WTC11 (cell line): ENCODE measurements around the gene RFX3. TPM values are rescaled to one million over a fixed set of nuclear protein-coding genes. Genes with fewer than 3 reads are reported as not detected.
A peak's percentile ranks its signal among the peaks of the same experiment; 100 is the strongest.

Source experiments
- ATAC-seq: fragments of 200-7000 bp; cut with Tn5 transposase; 2 replicates; pipeline ENCODE4 v1.10.0; 2021; ENCODE audit warnings: mild to moderate bottlenecking, moderate library complexity
- CTCF ChIA-PET: fragments of 300-600 bp; sonication (Branson Sonifier 250); formaldehyde crosslinking; loops from one replicate; lab custom pipeline; 2021; ENCODE audit warnings: antibody characterized with exemption; lab: Charles Lee
- POLR2A ChIA-PET: fragments of 350-600 bp; sonication (Branson Sonifier 250); formaldehyde crosslinking; loops from one replicate; lab custom pipeline; 2021; ENCODE audit warnings: antibody characterized with exemption; lab: Charles Lee
- DNase-seq: peaks from one replicate; pipeline ENCODE4 v3.0.0; 2021; ENCODE audit warnings: low spot score
- H3K27ac Mint-ChIP-seq: 2 replicates; pipeline ENCODE4 v1.8.0; 2021; ENCODE audit warnings: mixed read lengths
- H3K27me3 Mint-ChIP-seq: 2 replicates; pipeline ENCODE4 v1.8.0; 2021; ENCODE audit warnings: low read depth, mild to moderate bottlenecking, moderate library complexity, mixed read lengths
- H3K36me3 Mint-ChIP-seq: 2 replicates; pipeline ENCODE4 v1.8.0; 2021; ENCODE audit warnings: mixed read lengths
- H3K4me1 Mint-ChIP-seq: 2 replicates; pipeline ENCODE4 v1.8.0; 2022; ENCODE audit warnings: mixed read lengths
- H3K4me3 Mint-ChIP-seq: 2 replicates; pipeline ENCODE4 v1.8.0; 2021; ENCODE audit warnings: mild to moderate bottlenecking, moderate library complexity, mixed read lengths
- H3K9me3 Mint-ChIP-seq: 2 replicates; pipeline ENCODE4 v1.8.0; 2021; ENCODE audit warnings: mixed read lengths
- AFF4 ChIP-seq: sonication (generic); formaldehyde crosslinking; IDR thresholded peaks from 2 replicates; pipeline ENCODE4 v1.8.1; 2023; ENCODE audit warnings: mild to moderate bottlenecking, missing genetic modification reagents, borderline replicate concordance
- ATF1 ChIP-seq: sonication (generic); formaldehyde crosslinking; IDR thresholded peaks from 2 replicates; pipeline ENCODE4 v1.8.1; 2023; ENCODE audit warnings: mild to moderate bottlenecking, moderate library complexity, missing genetic modification reagents
- ATF2 ChIP-seq: sonication (generic); formaldehyde crosslinking; IDR thresholded peaks from 2 replicates; pipeline ENCODE4 v1.8.1; 2022; ENCODE audit warnings: low read depth, missing genetic modification reagents, borderline replicate concordance
- ATF6 ChIP-seq: sonication (generic); formaldehyde crosslinking; IDR thresholded peaks from 2 replicates; pipeline ENCODE4 v1.8.1; 2023; ENCODE audit warnings: mild to moderate bottlenecking, missing genetic modification reagents
- CTCF ChIP-seq: fragments of 200-600 bp; IDR thresholded peaks from 2 replicates; pipeline ENCODE4 v1.8.0; 2022; ENCODE audit warnings: antibody characterized with exemption
- FOXP1 ChIP-seq: sonication (generic); formaldehyde crosslinking; IDR thresholded peaks from 2 replicates; pipeline ENCODE4 v1.8.0; 2022; ENCODE audit warnings: missing genetic modification reagents, mild to moderate bottlenecking, moderate library complexity, borderline replicate concordance
- FOXP4 ChIP-seq: sonication (generic); formaldehyde crosslinking; IDR thresholded peaks from 2 replicates; pipeline ENCODE4 v1.8.0; 2022; ENCODE audit warnings: mild to moderate bottlenecking, missing genetic modification reagents
- GABPB1 ChIP-seq: sonication (generic); formaldehyde crosslinking; IDR thresholded peaks from 2 replicates; pipeline ENCODE4 v1.8.1; 2023; ENCODE audit warnings: mild to moderate bottlenecking, missing genetic modification reagents
- JUN ChIP-seq: sonication (generic); formaldehyde crosslinking; IDR thresholded peaks from 2 replicates; pipeline ENCODE4 v1.8.0; 2023; ENCODE audit warnings: mild to moderate bottlenecking, missing genetic modification reagents
- MXD4 ChIP-seq: fragments of 250-450 bp; sonication (Bioruptor Pico); IDR thresholded peaks from 2 replicates; pipeline ENCODE4 v1.8.0; 2021; ENCODE audit warnings: mild to moderate bottlenecking, moderate library complexity, borderline replicate concordance
- MYBL2 ChIP-seq: sonication (generic); formaldehyde crosslinking; IDR thresholded peaks from 2 replicates; pipeline ENCODE4 v1.8.1; 2023; ENCODE audit warnings: mild to moderate bottlenecking, moderate library complexity, missing genetic modification reagents
- SMAD4 ChIP-seq: sonication (generic); formaldehyde crosslinking; IDR thresholded peaks from 2 replicates; pipeline ENCODE4 v1.8.0; 2022; ENCODE audit warnings: mild to moderate bottlenecking, missing genetic modification reagents
- SOX15 ChIP-seq: fragments of 250-450 bp; sonication (Bioruptor Pico); IDR thresholded peaks from 2 replicates; pipeline ENCODE4 v1.9.0; 2021; ENCODE audit warnings: mild to moderate bottlenecking
- SP1 ChIP-seq: sonication (generic); formaldehyde crosslinking; conservative IDR thresholded peaks from 2 replicates; pipeline ENCODE4 v1.8.1; 2022; ENCODE audit warnings: missing genetic modification reagents
- TCF7 ChIP-seq: sonication (generic); formaldehyde crosslinking; IDR thresholded peaks from 2 replicates; pipeline ENCODE4 v1.8.0; 2022; ENCODE audit warnings: mild to moderate bottlenecking, low read depth, missing genetic modification reagents, moderate library complexity
- USF2 ChIP-seq: sonication (generic); formaldehyde crosslinking; IDR thresholded peaks from 2 replicates; pipeline ENCODE4 v1.8.1; 2023; ENCODE audit warnings: mild to moderate bottlenecking, missing genetic modification reagents, moderate library complexity
- ZNF232 ChIP-seq: sonication (generic); formaldehyde crosslinking; IDR thresholded peaks from 2 replicates; pipeline ENCODE4 v1.8.0; 2022; ENCODE audit warnings: mild to moderate bottlenecking, missing genetic modification reagents
- ZNF671 ChIP-seq: fragments of 250-450 bp; sonication (Bioruptor Pico); IDR thresholded peaks from 2 replicates; pipeline ENCODE4 v1.8.0; 2021; ENCODE audit warnings: mild to moderate bottlenecking
- total RNA-seq: library from RNA; stranded (reverse); gene quantifications from 3 replicates; pipeline ENCODE4 v1.2.3, GENCODE V29; 2021
- TF ChIP-seq, protein P1 (sequence below): fragments of 250-450 bp; sonication (Bioruptor Pico); IDR thresholded peaks from 2 replicates; pipeline ENCODE4 v2.1.2; 2022; ENCODE audit warnings: mild to moderate bottlenecking, moderate library complexity
- TF ChIP-seq, protein P2 (sequence below): sonication (generic); formaldehyde crosslinking; IDR thresholded peaks from 2 replicates; pipeline ENCODE4 v1.8.0; 2022; ENCODE audit warnings: mild to moderate bottlenecking, missing genetic modification reagents

The RFX3 gene
- total RNA-seq, 1 experiment from 2014 or later, result 13.7 TPM

DNA sequence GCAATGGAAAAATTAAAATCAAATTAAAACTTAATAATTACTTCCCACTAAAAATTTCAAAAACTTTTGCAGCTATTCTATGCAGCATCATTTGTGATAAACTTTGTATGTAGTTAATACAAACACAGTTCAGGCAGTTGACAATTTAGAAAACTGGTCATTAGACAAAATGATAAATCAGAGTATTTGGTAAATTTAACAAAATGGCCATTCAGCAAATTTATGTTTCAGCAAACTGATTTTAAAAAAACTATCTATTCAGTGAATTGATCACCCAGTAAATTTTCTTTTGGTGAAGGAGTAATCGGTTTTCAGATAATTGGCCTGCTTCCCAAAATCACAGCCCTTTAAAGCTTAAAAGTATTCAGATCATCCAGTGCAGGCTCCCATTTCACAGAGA is 116.3 kb downstream of the RFX3 start (continued):
- TF ChIP-seq AFF4 (no peak), ZNF671 (no peak)
- TF ChIP-seq, all 79 proteins: peak for 0

GRCh38 chr9:3403315-3403714 is 122.5 kb downstream of the RFX3 start:
- ChIA-PET CTCF (no interaction called here), POLR2A (no interaction called here)
- Mint-ChIP-seq H3K36me3 (no peaks in the 10 kb centered on the region), H3K27ac (no peak overlapping the region), H3K4me1 (peaks cover 27% of the 10 kb centered on the region), H3K9me3 (no peaks in the 10 kb centered on the region), H3K27me3 (no peaks in the 10 kb centered on the region), H3K4me3 (no peak overlapping the region)
- TF ChIP-seq JUN (CRISPR knock-in tag) (no peak), MXD4 (CRISPR knock-in tag) (no peak), ZNF232 (CRISPR knock-in tag) (no peak), SMAD4 (CRISPR knock-in tag) (no peak), SP1 (CRISPR knock-in tag) (no peak), ATF6 (no peak), TCF7 (CRISPR knock-in tag) (no peak), ATF2 (CRISPR knock-in tag) (no peak), SOX15 (no peak), GABPB1 (no peak), ATF1 (no peak), FOXP1 (no peak)
- TF ChIP-seq, protein P1, sequence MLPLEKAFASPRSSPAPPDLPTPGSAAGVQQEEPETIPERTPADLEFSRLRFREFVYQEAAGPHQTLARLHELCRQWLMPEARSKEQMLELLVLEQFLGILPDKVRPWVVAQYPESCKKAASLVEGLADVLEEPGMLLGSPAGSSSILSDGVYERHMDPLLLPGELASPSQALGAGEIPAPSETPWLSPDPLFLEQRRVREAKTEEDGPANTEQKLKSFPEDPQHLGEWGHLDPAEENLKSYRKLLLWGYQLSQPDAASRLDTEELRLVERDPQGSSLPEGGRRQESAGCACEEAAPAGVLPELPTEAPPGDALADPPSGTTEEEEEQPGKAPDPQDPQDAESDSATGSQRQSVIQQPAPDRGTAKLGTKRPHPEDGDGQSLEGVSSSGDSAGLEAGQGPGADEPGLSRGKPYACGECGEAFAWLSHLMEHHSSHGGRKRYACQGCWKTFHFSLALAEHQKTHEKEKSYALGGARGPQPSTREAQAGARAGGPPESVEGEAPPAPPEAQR, result no peak
- no peak for ATAC-seq
- no peak for DNase-seq

DNA sequence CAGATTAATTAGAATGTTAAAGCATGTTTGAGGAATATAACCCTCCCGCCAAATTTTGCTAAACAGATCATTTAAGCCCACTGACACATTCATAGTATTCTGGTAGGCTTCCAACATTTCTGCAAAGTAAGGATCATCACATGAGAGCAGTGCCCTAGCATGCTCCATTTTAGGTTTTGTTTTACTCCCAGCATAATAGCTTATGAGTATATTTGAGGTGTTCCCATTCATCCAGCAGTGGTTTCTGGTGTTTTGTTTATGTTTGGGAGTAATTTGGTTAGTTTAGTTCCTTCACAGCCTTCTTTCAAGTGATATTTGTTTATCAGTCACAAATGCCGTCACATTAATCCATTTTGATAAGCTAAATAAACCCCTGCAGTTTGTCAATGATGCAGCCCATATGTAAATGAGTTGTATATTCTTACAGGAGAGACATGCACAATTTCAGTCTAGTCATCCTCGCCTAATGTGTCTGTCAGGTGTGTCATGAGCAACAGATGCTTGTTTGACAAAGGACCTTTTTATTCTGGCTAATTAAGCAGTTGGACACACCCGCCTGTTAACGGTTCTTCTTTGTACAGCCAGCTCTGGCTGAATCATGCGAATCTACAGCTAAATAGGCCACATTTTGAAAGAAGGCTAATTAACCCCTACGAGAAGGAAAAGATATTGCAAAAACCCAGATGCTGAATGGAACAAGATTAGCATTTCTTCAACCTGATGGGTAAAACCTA is 124.4 kb downstream of the RFX3 start:
- ChIA-PET CTCF (interaction anchor here (2.0 kb wide), 1 partner anchor 40 kb away, joined by 9 read pairs; no protein-coding TSS in a partner anchor), POLR2A (no interaction called here)
- Mint-ChIP-seq H3K36me3 (peaks cover under 1% of the 10 kb centered on the region; the same call in 1 of the 2 replicates), H3K27ac (peak overlapping the region; percentile 16; the same call in 1 of the 2 replicates), H3K4me1 (peaks cover 39% of the 10 kb centered on the region), H3K4me3 (no peak overlapping the region; the same call in 1 of the 2 replicates), H3K9me3 (peaks cover 4% of the 10 kb centered on the region), H3K27me3 (no peaks in the 10 kb centered on the region)
- DNase-seq, result no peak
- ATAC-seq, result no peak
- TF ChIP-seq JUN (CRISPR knock-in tag) (no peak), CTCF (no peak), USF2 (CRISPR knock-in tag) (no peak), MYBL2 (CRISPR knock-in tag) (no peak), FOXP4 (CRISPR knock-in tag) (no peak)
- TF ChIP-seq, protein P2, sequence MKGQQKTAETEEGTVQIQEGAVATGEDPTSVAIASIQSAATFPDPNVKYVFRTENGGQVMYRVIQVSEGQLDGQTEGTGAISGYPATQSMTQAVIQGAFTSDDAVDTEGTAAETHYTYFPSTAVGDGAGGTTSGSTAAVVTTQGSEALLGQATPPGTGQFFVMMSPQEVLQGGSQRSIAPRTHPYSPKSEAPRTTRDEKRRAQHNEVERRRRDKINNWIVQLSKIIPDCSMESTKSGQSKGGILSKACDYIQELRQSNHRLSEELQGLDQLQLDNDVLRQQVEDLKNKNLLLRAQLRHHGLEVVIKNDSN (CRISPR knock-in tag), result no peak
